NT2/D1 (cell line): ENCODE measurements around the gene ZNF140.

Experiments used
- DNase-seq: peaks from one replicate; pipeline ENCODE4 v3.0.0-alpha.2; 2011; ENCODE audit warnings: low read depth, low spot score
- H3K27me3 ChIP-seq: 2 replicates; pipeline ENCODE4 v1.6.0; 2011; ENCODE audit warnings: mild to moderate bottlenecking; ENCODE audit not compliant: insufficient read length, insufficient read depth
- H3K36me3 ChIP-seq: 2 replicates; pipeline ENCODE4 v1.6.1; 2011; ENCODE audit warnings: mild to moderate bottlenecking, low read length, mixed read lengths; ENCODE audit not compliant: insufficient read depth, insufficient read length
- H3K4me1 ChIP-seq: 2 replicates; pipeline ENCODE4 v1.5.1; 2011; ENCODE audit not compliant: insufficient read depth, insufficient read length
- H3K4me3 ChIP-seq: 2 replicates; pipeline ENCODE4 v1.5.1; 2011; ENCODE audit warnings: low read depth; ENCODE audit not compliant: insufficient read length
- H3K9ac ChIP-seq: 2 replicates; pipeline ENCODE4 v1.6.0; 2011; ENCODE audit warnings: low read depth; ENCODE audit not compliant: insufficient read length
- H3K9me3 ChIP-seq: 2 replicates; pipeline ENCODE4 v1.5.1; 2011; ENCODE audit warnings: mild to moderate bottlenecking, low read length; ENCODE audit not compliant: insufficient read depth
- SUZ12 ChIP-seq: IDR thresholded peaks from 2 replicates; pipeline ENCODE4 v1.6.1; 2011; ENCODE audit not compliant: insufficient read length, insufficient read depth; ENCODE audit errors: extremely low read depth
- YY1 ChIP-seq: IDR thresholded peaks from 2 replicates; pipeline ENCODE4 v1.6.1; 2011; ENCODE audit not compliant: insufficient read length, insufficient read depth
- ZNF274 ChIP-seq: IDR thresholded peaks from 2 replicates; pipeline ENCODE4 v1.6.1; 2011; ENCODE audit warnings: mild to moderate bottlenecking, low read depth, low read length

The ZNF140 gene

GRCh38 chr12:133061954-133062353, 18.8 kb upstream of the ZNF140 start:
- Histone ChIP-seq H3K4me1 (no peaks in the 10 kb centered on the region), H3K36me3 (peaks cover 22% of the 10 kb centered on the region), H3K4me3 (no peak overlapping the region), H3K27me3 (no peaks in the 10 kb centered on the region), H3K9me3 (peaks cover 97% of the 10 kb centered on the region), H3K9ac (no peak overlapping the region)
- DNase-seq = no peak
- TF ChIP-seq SUZ12 = no peak
- no peak for TF ChIP-seq YY1
- TF ChIP-seq ZNF274 = no peak

- Histone ChIP-seq H3K27me3 (no peaks in the 10 kb centered on the region), H3K9me3 (peaks cover 95% of the 10 kb centered on the region), H3K4me1 (no peaks in the 10 kb centered on the region), H3K36me3 (peaks cover 7% of the 10 kb centered on the region), H3K9ac (no peak overlapping the region), H3K4me3 (no peak overlapping the region)
- DNase-seq = no peak
- no peak for TF ChIP-seq YY1
These were observed 17.2 kb upstream of the ZNF140 start for GRCh38 chr12:133063556-133063955.

GRCh38 chr12:133073836-133074235, 6.9 kb upstream of the ZNF140 start:
- TF ChIP-seq SUZ12 = no peak
- no peak for TF ChIP-seq ZNF274
- TF ChIP-seq YY1 = no peak
- Histone ChIP-seq H3K4me1 (no peaks in the 10 kb centered on the region), H3K27me3 (no peaks in the 10 kb centered on the region), H3K9ac (no peak overlapping the region), H3K9me3 (peaks cover 76% of the 10 kb centered on the region), H3K4me3 (no peak overlapping the region), H3K36me3 (no peaks in the 10 kb centered on the region)
- DNase-seq = no peak

DNA sequence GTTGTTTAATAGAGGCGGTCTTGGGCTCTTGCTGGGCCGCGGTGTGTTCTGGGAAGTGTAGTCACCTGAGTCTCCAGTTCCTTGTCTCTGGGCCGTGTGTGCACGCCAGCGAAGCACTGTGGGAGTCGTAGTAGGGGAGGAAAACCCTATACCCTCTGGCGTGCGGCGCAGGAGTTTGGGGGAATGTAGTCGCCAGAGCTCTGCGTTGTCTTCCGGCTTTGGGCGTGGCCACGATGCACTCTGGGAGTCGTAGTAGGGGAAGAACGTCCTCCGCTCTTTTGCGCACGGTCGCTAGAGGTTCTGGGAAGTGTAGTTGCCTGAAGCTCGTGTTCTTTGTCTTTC, 726 bp upstream of the ZNF140 start:
- H3K36me3 ChIP-seq = peaks cover 35% of the 10 kb centered on the region
- peak; percentile 99 for DNase-seq
- peak overlapping the region; percentile 82 for H3K4me3 ChIP-seq
- H3K9ac ChIP-seq = peak overlapping the region; percentile 69
- no peaks in the 10 kb centered on the region for H3K27me3 ChIP-seq
- H3K9me3 ChIP-seq = peaks cover 64% of the 10 kb centered on the region
- peaks cover 2% of the 10 kb centered on the region for H3K4me1 ChIP-seq
- TF ChIP-seq YY1 (no peak), ZNF274 (no peak), SUZ12 (no peak)

DNA sequence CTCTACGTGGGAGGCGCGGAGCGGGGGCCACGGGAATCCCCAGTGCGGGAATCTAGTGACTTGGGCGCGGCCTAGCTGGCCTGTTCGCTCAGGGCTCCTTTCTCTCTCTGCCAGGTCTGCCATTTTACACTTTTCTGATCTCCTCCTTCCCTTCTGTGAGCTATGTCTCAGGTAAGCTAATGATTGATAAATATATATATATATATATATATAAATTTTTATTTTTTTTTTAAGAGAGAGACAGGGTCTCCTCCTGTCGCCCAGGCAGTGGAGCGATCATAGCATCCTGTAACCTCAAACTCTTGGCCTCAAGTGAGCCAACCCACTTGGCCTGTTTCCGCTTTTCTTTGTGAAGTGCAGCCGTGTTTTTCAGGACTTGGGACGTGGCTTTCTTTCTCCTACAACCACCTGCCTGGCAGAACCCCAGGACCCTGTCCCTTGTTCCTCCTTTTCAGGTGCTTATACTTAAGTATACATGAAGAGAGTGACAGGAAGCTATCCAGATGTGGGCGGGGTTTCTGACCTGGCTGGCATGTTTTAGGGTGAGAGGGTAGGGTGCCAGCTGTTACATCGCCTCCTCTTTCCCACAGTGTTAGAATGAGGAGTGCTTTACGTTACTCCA, 547 bp downstream of the ZNF140 start:
- TF ChIP-seq ZNF274 (no peak), YY1 (no peak), SUZ12 (no peak)
- H3K4me1 ChIP-seq = peaks cover 2% of the 10 kb centered on the region
- no peak for DNase-seq
- H3K27me3 ChIP-seq = no peaks in the 10 kb centered on the region
- H3K4me3 ChIP-seq = peak overlapping the region; percentile 82
- peak overlapping the region; percentile 82 for H3K9ac ChIP-seq
- peaks cover 48% of the 10 kb centered on the region for H3K36me3 ChIP-seq
- H3K9me3 ChIP-seq = peaks cover 66% of the 10 kb centered on the region

- DNase-seq = no peak
- Histone ChIP-seq H3K27me3 (no peaks in the 10 kb centered on the region), H3K9me3 (peaks cover 64% of the 10 kb centered on the region), H3K4me1 (peaks cover 2% of the 10 kb centered on the region), H3K4me3 (no peak overlapping the region), H3K9ac (no peak overlapping the region), H3K36me3 (peaks cover 66% of the 10 kb centered on the region)
- TF ChIP-seq ZNF274 = no peak
- no peak for TF ChIP-seq SUZ12
- TF ChIP-seq YY1 = no peak
These were observed 2.6 kb downstream of the ZNF140 start for GRCh38 chr12:133083345-133083744.

GRCh38 chr12:133105620-133106019, 24.9 kb downstream of the ZNF140 start:
- Histone ChIP-seq H3K27me3 (no peaks in the 10 kb centered on the region), H3K36me3 (peaks cover 64% of the 10 kb centered on the region), H3K4me1 (no peaks in the 10 kb centered on the region), H3K4me3 (no peak overlapping the region), H3K9me3 (peaks cover 100% of the 10 kb centered on the region), H3K9ac (no peak overlapping the region)
- DNase-seq = no peak
- TF ChIP-seq SUZ12 (no peak), YY1 (no peak), ZNF274 (no peak)

DNA sequence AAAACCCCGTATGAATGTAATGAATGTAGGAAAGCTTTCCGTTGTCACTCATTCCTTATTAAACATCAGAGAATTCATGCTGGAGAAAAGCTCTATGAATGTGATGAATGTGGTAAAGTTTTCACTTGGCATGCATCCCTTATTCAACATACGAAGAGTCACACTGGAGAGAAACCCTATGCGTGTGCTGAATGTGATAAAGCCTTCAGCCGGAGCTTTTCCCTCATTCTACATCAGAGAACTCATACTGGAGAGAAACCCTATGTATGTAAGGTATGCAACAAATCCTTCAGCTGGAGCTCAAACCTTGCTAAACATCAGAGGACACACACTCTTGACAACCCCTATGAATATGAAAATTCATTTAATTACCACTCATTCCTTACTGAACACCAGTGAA, 25.5 kb downstream of the ZNF140 start:
- no peak for DNase-seq
- TF ChIP-seq YY1 (no peak), SUZ12 (no peak), ZNF274 (peak; percentile 98)
- H3K4me3 ChIP-seq = no peak overlapping the region
- peaks cover 58% of the 10 kb centered on the region for H3K36me3 ChIP-seq
- H3K9me3 ChIP-seq = peaks cover 100% of the 10 kb centered on the region
- no peaks in the 10 kb centered on the region for H3K27me3 ChIP-seq
- no peaks in the 10 kb centered on the region for H3K4me1 ChIP-seq
- H3K9ac ChIP-seq = no peak overlapping the region
